Hepatocyte (in vitro differentiated cells): Measurements from ENCODE around the gene SPATA24. TPM values are rescaled to one million over a fixed set of nuclear protein-coding genes. Genes with fewer than 3 reads are reported as not detected.
"Not testable (repeated sequence)": the region's sequence is repeated elsewhere in the genome, so short reads cannot be mapped to it uniquely, and the experiment has no call there.

Experiments used
- DNase-seq: peaks from one replicate; pipeline ENCODE4 v3.0.0-alpha.2; 2016; ENCODE audit warnings: low spot score
- H2AFZ ChIP-seq: fragments of 200-600 bp; sonication (generic); 2 replicates; pipeline ENCODE4 v1.6.0; 2016; ENCODE audit warnings: antibody characterized with exemption, mild to moderate bottlenecking
- H3K27ac ChIP-seq: fragments of 200-600 bp; sonication (generic); 2 replicates; pipeline ENCODE4 v1.5.1; 2016; ENCODE audit warnings: mild to moderate bottlenecking
- H3K27me3 ChIP-seq: fragments of 200-600 bp; sonication (generic); 2 replicates; pipeline ENCODE4 v1.6.1; 2016
- H3K36me3 ChIP-seq: fragments of 200-600 bp; sonication (generic); replicated peaks from 2 replicates; pipeline ENCODE4 v1.5.1; 2016; ENCODE audit warnings: low read depth; ENCODE audit not compliant: insufficient read depth
- H3K4me1 ChIP-seq: fragments of 200-600 bp; sonication (generic); 2 replicates; pipeline ENCODE4 v1.5.1; 2016; ENCODE audit warnings: mild to moderate bottlenecking, moderate library complexity; ENCODE audit not compliant: insufficient read depth
- H3K4me2 ChIP-seq: fragments of 200-600 bp; sonication (generic); 2 replicates; pipeline ENCODE4 v1.6.0; 2016
- H3K4me3 ChIP-seq: fragments of 200-600 bp; sonication (generic); 2 replicates; pipeline ENCODE4 v1.5.1; 2016; ENCODE audit warnings: mild to moderate bottlenecking
- H3K79me2 ChIP-seq: fragments of 200-600 bp; sonication (generic); 2 replicates; pipeline ENCODE4 v1.6.0; 2017; ENCODE audit warnings: mild to moderate bottlenecking
- H3K9me2 ChIP-seq: fragments of 200-600 bp; sonication (generic); replicated peaks from 2 replicates; pipeline ENCODE4 v1.6.0; 2017; ENCODE audit warnings: mild to moderate bottlenecking; ENCODE audit not compliant: insufficient read depth
- H3K9me3 ChIP-seq: fragments of 200-600 bp; sonication (generic); 2 replicates; pipeline ENCODE4 v1.5.1; 2016; ENCODE audit warnings: low read depth, mild to moderate bottlenecking
- H4K20me1 ChIP-seq: fragments of 200-600 bp; sonication (generic); 2 replicates; pipeline ENCODE4 v1.6.0; 2016; ENCODE audit warnings: mild to moderate bottlenecking; ENCODE audit not compliant: insufficient read depth, poor library complexity, severe bottlenecking
- CTCF ChIP-seq: fragments of 200-600 bp; sonication (generic); IDR thresholded peaks from 2 replicates; pipeline ENCODE4 v1.5.1; 2016; ENCODE audit warnings: antibody characterized with exemption, mild to moderate bottlenecking; ENCODE audit not compliant: poor library complexity
- EZH2 ChIP-seq: fragments of 200-600 bp; sonication (generic); IDR thresholded peaks from 2 replicates; pipeline ENCODE4 v1.6.1; 2016; ENCODE audit warnings: antibody characterized with exemption, mild to moderate bottlenecking, borderline replicate concordance
- EZH2phosphoT487 ChIP-seq: fragments of 200-600 bp; sonication (generic); IDR thresholded peaks from one replicate; pipeline ENCODE4 v1.6.1; 2018; ENCODE audit warnings: antibody characterized with exemption, mild to moderate bottlenecking, low read depth, moderate library complexity; ENCODE audit not compliant: unreplicated experiment, severe bottlenecking
- WGBS: methylation state at CpG from one replicate; pipeline ENCODE4 v1.1.6; 2016; ENCODE audit warnings: low lambda C conversion rate; ENCODE audit errors: missing lambda C conversion rate; 5-methylcytosine and 5-hydroxymethylcytosine counted together
- polyA plus RNA-seq: library from polyadenylated mRNA; unstranded; fragments of >200 nt; fragmentation: Nextera tagmentation; extraction: Ambion mirVana; gene quantifications from 2 replicates; pipeline ENCODE4 v1.2.1, GENCODE V29; 2016
- total RNA-seq: library from RNA; depleted of rRNA; stranded (reverse); fragments of >200 nt; gene quantifications from 2 replicates; pipeline ENCODE4 v1.2.3, GENCODE V29; 2014

Gene SPATA24
- total and polyA plus RNA-seq, 2 experiments from 2014 or later = 6.3 to 9.8 TPM

GRCh38 chr5:139410993-139411828, 7.3 kb upstream of the SPATA24 start:
- Histone ChIP-seq H3K9me2 (no peaks in the 10 kb centered on the region), H3K4me1 (no peaks in the 10 kb centered on the region), H3K79me2 (no peaks in the 10 kb centered on the region), H2AFZ (no peak overlapping the region), H3K27ac (no peak overlapping the region), H3K4me2 (no peak overlapping the region), H3K27me3 (no peaks in the 10 kb centered on the region), H3K36me3 (no peaks in the 10 kb centered on the region), H3K9me3 (no peaks in the 10 kb centered on the region), H4K20me1 (no peaks in the 10 kb centered on the region), H3K4me3 (no peak overlapping the region)
- DNase-seq = no peak
- WGBS = 80% methylated on average over 17 of the region's 17 CpGs
- no peak for TF ChIP-seq CTCF
- TF ChIP-seq EZH2phosphoT487 = no peak
- TF ChIP-seq EZH2 = no peak

GRCh38 chr5:139410121-139410992, 6.5 kb upstream of the SPATA24 start:
- Histone ChIP-seq H2AFZ (no peak overlapping the region), H3K27me3 (no peaks in the 10 kb centered on the region), H3K27ac (no peak overlapping the region), H4K20me1 (no peaks in the 10 kb centered on the region), H3K9me3 (no peaks in the 10 kb centered on the region), H3K79me2 (no peaks in the 10 kb centered on the region), H3K4me1 (no peaks in the 10 kb centered on the region), H3K4me2 (no peak overlapping the region), H3K9me2 (no peaks in the 10 kb centered on the region), H3K4me3 (no peak overlapping the region), H3K36me3 (no peaks in the 10 kb centered on the region)
- TF ChIP-seq EZH2phosphoT487 (no peak), CTCF (no peak), EZH2 (no peak)
- DNase-seq = no peak
- 86% methylated on average over 6 of the region's 6 CpGs for WGBS

GRCh38 chr5:139409116-139409515, 5.2 kb upstream of the SPATA24 start:
- DNase-seq, H3K36me3 ChIP-seq, H3K4me3 ChIP-seq, H3K9me2 ChIP-seq, H3K27me3 ChIP-seq, H4K20me1 ChIP-seq, H3K4me2 ChIP-seq, H3K4me1 ChIP-seq, H3K79me2 ChIP-seq, H3K27ac ChIP-seq, H2AFZ ChIP-seq, H3K9me3 ChIP-seq: not testable (repeated sequence)
- whole genome bisulfite sequencing = 89% methylated on average over 5 of the region's 5 CpGs

- H3K36me3 ChIP-seq = no peaks in the 10 kb centered on the region
- no peak overlapping the region for H2AFZ ChIP-seq
- H3K9me2 ChIP-seq = no peaks in the 10 kb centered on the region
- H3K9me3 ChIP-seq = no peaks in the 10 kb centered on the region
- no peaks in the 10 kb centered on the region for H3K79me2 ChIP-seq
- H3K27ac ChIP-seq = no peak overlapping the region
- H3K27me3 ChIP-seq = no peaks in the 10 kb centered on the region
- 97% methylated on average over 7 of the region's 7 CpGs for WGBS
- H4K20me1 ChIP-seq = no peaks in the 10 kb centered on the region
- DNase-seq = no peak
- TF ChIP-seq CTCF (no peak), EZH2phosphoT487 (no peak), EZH2 (no peak)
- H3K4me2 ChIP-seq = no peak overlapping the region
- H3K4me1 ChIP-seq = peaks cover 6% of the 10 kb centered on the region
- no peak overlapping the region for H3K4me3 ChIP-seq
These were observed 4.3 kb upstream of the SPATA24 start for GRCh38 chr5:139408191-139408590.
